ENCODE measurements around the gene ZNF689.
"Not testable (repeated sequence)": the region's sequence is repeated elsewhere in the genome, so short reads cannot be mapped to it uniquely, and the experiment has no call there.

ZNF689 gene

GRCh38 chr16:30600215-30600614 lies 10.0 kb downstream of the ZNF689 start:
- no peak for DNase-seq (ENCODE audit: low spot score)

GRCh38 chr16:30592871-30593270 lies 17.3 kb downstream of the ZNF689 start:
- no peak for DNase-seq (ENCODE audit: low spot score)

- not testable (repeated sequence) for DNase-seq (ENCODE audit: low spot score)
These were observed 19.3 kb downstream of the ZNF689 start for GRCh38 chr16:30590869-30591268.

GRCh38 chr16:30589582-30589981 lies 20.6 kb downstream of the ZNF689 start:
- DNase-seq (ENCODE audit: low spot score), result not testable (repeated sequence)

GRCh38 chr16:30588651-30589050 lies 21.5 kb downstream of the ZNF689 start:
- DNase-seq (ENCODE audit: low spot score), result no peak

GRCh38 chr16:30585400-30586191 lies 24.6 kb downstream of the ZNF689 start, which contains the start of gene ZNF785:
Gene ZNF785, minus strand, starts transcription at chr16:30585697. Its CDS starts 86 bp downstream, at chr16:30585611.
- DNase-seq (ENCODE audit: low spot score), result peak; percentile 99

- DNase-seq (ENCODE audit: low spot score), result peak; percentile 33
These were observed 25.2 kb downstream of the ZNF689 start for GRCh38 chr16:30585022-30585399.

GRCh38 chr16:30582611-30583340 lies 27.4 kb downstream of the ZNF689 start:
- no peak for DNase-seq (ENCODE audit: low spot score)

GRCh38 chr16:30581457-30581856 lies 28.7 kb downstream of the ZNF689 start:
- no peak for DNase-seq (ENCODE audit: low spot score)

GRCh38 chr16:30574678-30575077 lies 35.5 kb downstream of the ZNF689 start:
- DNase-seq (ENCODE audit: low spot score), result no peak

- peak; percentile 91 for DNase-seq (ENCODE audit: low spot score)
These were observed 38.5 kb downstream of the ZNF689 start, which contains the start of gene ZNF688 for GRCh38 chr16:30571445-30572322. Gene ZNF688, minus strand, starts transcription at chr16:30571714. Its CDS starts 85 bp downstream, at chr16:30571629.

GRCh38 chr16:30570636-30571444 lies 39.3 kb downstream of the ZNF689 start:
- DNase-seq (ENCODE audit: low spot score), result no peak

GRCh38 chr16:30569746-30570635 lies 40.2 kb downstream of the ZNF689 start:
- DNase-seq (ENCODE audit: low spot score), result no peak

- no peak for DNase-seq (ENCODE audit: low spot score)
These were observed 40.9 kb downstream of the ZNF689 start for GRCh38 chr16:30569281-30569680.

GRCh38 chr16:30567991-30568638 lies 42.1 kb downstream of the ZNF689 start:
- DNase-seq (ENCODE audit: low spot score), result no peak

GRCh38 chr16:30567160-30567990 lies 42.8 kb downstream of the ZNF689 start:
- no peak for DNase-seq (ENCODE audit: low spot score)

GRCh38 chr16:30566531-30566930 lies 43.7 kb downstream of the ZNF689 start:
- no peak for DNase-seq (ENCODE audit: low spot score)

GRCh38 chr16:30565984-30566383 lies 44.2 kb downstream of the ZNF689 start:
- no peak for DNase-seq (ENCODE audit: low spot score)

- no peak for DNase-seq (ENCODE audit: low spot score)
These were observed 44.7 kb downstream of the ZNF689 start for GRCh38 chr16:30565526-30565925.
